ENCODE measurements around the gene NUBP1. TPM values are rescaled to one million over a fixed set of nuclear protein-coding genes. Genes with fewer than 3 reads are reported as not detected.
A peak's percentile ranks its signal among the peaks of the same experiment; 100 is the strongest.

The NUBP1 gene
- total RNA-seq (2014; rRNA removed) (34.3 and 49.3 TPM in 2 replicates), Bru-seq, nascent RNA (percentile 57 among the genes with signal in this experiment), BruChase-seq, experiment 1, labeled RNA remaining after a 6-hour chase (percentile 63 among the genes with signal in this experiment), BruChase-seq, experiment 2, labeled RNA remaining after a 2-hour chase (percentile 58 among the genes with signal in this experiment)
- long read RNA-seq, transcript NUBP1-201 (11 exons, 1,228 nt): major isoform, 18 of 25 reads
- long read RNA-seq, partial matches to known transcripts: 2 of 25 reads
- long read RNA-seq, other reads (novel, unspliced or antisense): 4 of 25 reads

DNA sequence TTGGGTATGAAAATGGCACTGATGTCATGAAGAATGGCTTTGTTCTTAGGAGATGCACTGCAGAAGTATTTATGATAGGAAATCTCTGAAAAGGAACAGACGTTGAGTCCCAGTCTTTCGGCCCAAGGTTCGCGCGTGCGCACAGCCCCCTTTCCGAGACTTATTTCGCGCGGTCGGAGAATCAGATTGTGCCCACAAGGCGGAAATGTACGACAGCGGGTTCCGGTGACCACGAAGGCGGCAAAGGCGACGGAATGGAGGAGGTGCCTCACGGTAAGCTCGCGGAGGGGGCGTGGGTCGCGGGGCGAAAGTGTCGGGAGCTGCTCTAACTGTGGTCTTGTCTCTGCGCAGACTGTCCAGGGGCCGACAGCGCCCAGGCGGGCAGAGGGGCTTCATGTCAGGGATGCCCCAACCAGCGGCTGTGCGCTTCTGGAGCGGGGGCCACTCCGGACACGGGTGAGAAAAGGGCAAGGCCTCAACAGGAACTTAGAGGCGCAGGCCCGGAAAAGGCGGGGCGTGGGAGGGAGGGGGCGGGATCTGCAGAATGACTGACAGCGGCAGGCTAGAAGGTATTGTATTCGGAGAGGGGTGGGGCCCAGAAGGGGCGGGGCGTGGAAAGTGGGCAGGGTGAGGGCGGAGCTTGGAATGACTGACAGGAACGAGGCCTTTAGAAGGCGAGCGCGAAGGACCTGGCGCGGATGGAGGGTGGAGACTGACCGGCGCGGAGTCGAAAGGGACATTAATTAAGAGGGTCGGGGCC, at the start of gene NUBP1:
Gene NUBP1, plus strand, starts transcription at position 233 of the 760 bp plus-strand sequence. Its CDS starts 22 bp downstream, at position 255.
- POLR2A ChIA-PET (ENCODE audit: unreplicated experiment): interaction anchor here (0.5 to 1.3 kb wide), 6 partner anchors 81 to 229 kb away, joined by 3 to 5 read pairs (median 4); partner anchors contain the start of gene DEXI
- peaks cover 5% of the 10 kb centered on the region; the same call in 1 of the 2 replicates for H3K79me2 ChIP-seq (ENCODE audit: low read length)
- CTCF ChIA-PET: interaction anchor here (0.6 kb wide), 1 partner anchor 193 kb away, joined by 3 read pairs; no protein-coding TSS in a partner anchor
- TF ChIP-seq EZH2 (IDR thresholded peaks at IDR 0.05; ENCODE audit: low read length, unreplicated experiment) (no peak), EZH2phosphoT487 (IDR thresholded peaks at IDR 0.05; ENCODE audit: borderline replicate concordance, low read length) (no peak)
- TF ChIP-seq, protein P1, sequence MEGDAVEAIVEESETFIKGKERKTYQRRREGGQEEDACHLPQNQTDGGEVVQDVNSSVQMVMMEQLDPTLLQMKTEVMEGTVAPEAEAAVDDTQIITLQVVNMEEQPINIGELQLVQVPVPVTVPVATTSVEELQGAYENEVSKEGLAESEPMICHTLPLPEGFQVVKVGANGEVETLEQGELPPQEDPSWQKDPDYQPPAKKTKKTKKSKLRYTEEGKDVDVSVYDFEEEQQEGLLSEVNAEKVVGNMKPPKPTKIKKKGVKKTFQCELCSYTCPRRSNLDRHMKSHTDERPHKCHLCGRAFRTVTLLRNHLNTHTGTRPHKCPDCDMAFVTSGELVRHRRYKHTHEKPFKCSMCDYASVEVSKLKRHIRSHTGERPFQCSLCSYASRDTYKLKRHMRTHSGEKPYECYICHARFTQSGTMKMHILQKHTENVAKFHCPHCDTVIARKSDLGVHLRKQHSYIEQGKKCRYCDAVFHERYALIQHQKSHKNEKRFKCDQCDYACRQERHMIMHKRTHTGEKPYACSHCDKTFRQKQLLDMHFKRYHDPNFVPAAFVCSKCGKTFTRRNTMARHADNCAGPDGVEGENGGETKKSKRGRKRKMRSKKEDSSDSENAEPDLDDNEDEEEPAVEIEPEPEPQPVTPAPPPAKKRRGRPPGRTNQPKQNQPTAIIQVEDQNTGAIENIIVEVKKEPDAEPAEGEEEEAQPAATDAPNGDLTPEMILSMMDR (conservative IDR thresholded peaks at IDR 0.05; ENCODE audit: low read depth, low read length): no peak
- ATAC-seq (peak; percentile 93), DNase-seq (peak; percentile 94)
- BruUV-seq (replicated peaks): TSS peak; percentile 89
- no peaks in the 10 kb centered on the region for H3K27me3 ChIP-seq (ENCODE audit: low read length)
- peak within 1 kb of the TSS; percentile 91 for H3K27ac ChIP-seq (ENCODE audit: low read length)
- H3K4me1 ChIP-seq (ENCODE audit: insufficient read depth, low read length): peaks cover 9% of the 10 kb centered on the region
- no peaks in the 10 kb centered on the region for H3F3A ChIP-seq (ENCODE audit: low read length, unreplicated experiment)
- no peaks in the 10 kb centered on the region for H3K36me3 ChIP-seq (ENCODE audit: low read depth, low read length)
- peak within 1 kb of the TSS; percentile 90 for H3K4me2 ChIP-seq (ENCODE audit: low read length)
- H4K20me1 ChIP-seq (ENCODE audit: low read length): no peaks in the 10 kb centered on the region
- intact Hi-C loops (cut with micrococcal nuclease): loop anchor here (5.0 kb wide), 1 partner anchor 199 kb away; the partner anchor contains the start of genes CLEC16A and DEXI
- H3K9ac ChIP-seq (ENCODE audit: low read length): peak within 1 kb of the TSS; percentile 98
- H3K9me2 ChIP-seq (replicated peaks; ENCODE audit: low read length): no peaks in the 10 kb centered on the region
- peak within 1 kb of the TSS; percentile 90 for H2AFZ ChIP-seq (ENCODE audit: low read length)
- H3K4me3 ChIP-seq (ENCODE audit: low read length): peak within 1 kb of the TSS; percentile 80
- H3K9me3 ChIP-seq (ENCODE audit: low read length): no peaks in the 10 kb centered on the region

DNA sequence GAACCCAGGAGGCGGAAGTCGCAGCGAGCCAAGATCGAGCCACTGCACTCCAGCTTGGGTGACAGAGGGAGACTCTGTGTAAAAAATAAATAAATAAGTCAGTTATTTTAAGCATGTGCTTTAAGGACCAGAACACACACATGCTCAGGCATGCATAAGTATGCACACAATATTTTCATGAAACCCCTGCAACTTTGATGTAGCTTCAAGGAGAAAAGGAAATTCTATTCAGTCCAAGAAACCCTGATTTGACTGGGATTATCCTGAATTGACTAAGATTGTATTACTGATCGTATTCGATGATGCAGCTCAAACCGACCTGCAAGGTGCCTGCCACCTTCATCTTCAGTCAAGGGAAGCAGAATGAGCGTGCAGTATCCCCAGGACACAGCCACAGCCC, 49.8 kb upstream of the NUBP1 start:
- no peak overlapping the region for H3K4me2 ChIP-seq (ENCODE audit: low read length)
- H2AFZ ChIP-seq (ENCODE audit: low read length): no peak overlapping the region
- H3K4me3 ChIP-seq (ENCODE audit: low read length): no peak overlapping the region
- TF ChIP-seq, protein P1 (conservative IDR thresholded peaks at IDR 0.05; ENCODE audit: low read depth, low read length): no peak
- TF ChIP-seq EZH2phosphoT487 (IDR thresholded peaks at IDR 0.05; ENCODE audit: borderline replicate concordance, low read length): no peak
- no peak for TF ChIP-seq EZH2 (IDR thresholded peaks at IDR 0.05; ENCODE audit: low read length, unreplicated experiment)
- H3K9ac ChIP-seq (ENCODE audit: low read length): no peak overlapping the region
- no peaks in the 10 kb centered on the region for H3K79me2 ChIP-seq (ENCODE audit: low read length)
- no peaks in the 10 kb centered on the region for H3K36me3 ChIP-seq (ENCODE audit: low read depth, low read length)
- H3K4me1 ChIP-seq (ENCODE audit: insufficient read depth, low read length): no peaks in the 10 kb centered on the region
- H3K27me3 ChIP-seq (ENCODE audit: low read length): no peaks in the 10 kb centered on the region
- CTCF ChIA-PET: no interaction called here
- POLR2A ChIA-PET (ENCODE audit: unreplicated experiment): no interaction called here
- H4K20me1 ChIP-seq (ENCODE audit: low read length): no peaks in the 10 kb centered on the region
- no peaks in the 10 kb centered on the region for H3F3A ChIP-seq (ENCODE audit: low read length, unreplicated experiment)
- H3K9me2 ChIP-seq (replicated peaks; ENCODE audit: low read length): no peaks in the 10 kb centered on the region
- intact Hi-C loops (cut with micrococcal nuclease): no loop called here
- no peak for DNase-seq
- no peak for ATAC-seq
- no peaks in the 10 kb centered on the region for H3K9me3 ChIP-seq (ENCODE audit: low read length)
- no TSS peak for BruUV-seq (replicated peaks)
- H3K27ac ChIP-seq (ENCODE audit: low read length): no peak overlapping the region

Measured in PC-3 (cell line).